Measurements from ENCODE around the gene SDCBP2.
A peak's percentile ranks its signal among the peaks of the same experiment; 100 is the strongest.
"Not testable (repeated sequence)": the region's sequence is repeated elsewhere in the genome, so short reads cannot be mapped to it uniquely, and the experiment has no call there.

Gene SDCBP2

DNA sequence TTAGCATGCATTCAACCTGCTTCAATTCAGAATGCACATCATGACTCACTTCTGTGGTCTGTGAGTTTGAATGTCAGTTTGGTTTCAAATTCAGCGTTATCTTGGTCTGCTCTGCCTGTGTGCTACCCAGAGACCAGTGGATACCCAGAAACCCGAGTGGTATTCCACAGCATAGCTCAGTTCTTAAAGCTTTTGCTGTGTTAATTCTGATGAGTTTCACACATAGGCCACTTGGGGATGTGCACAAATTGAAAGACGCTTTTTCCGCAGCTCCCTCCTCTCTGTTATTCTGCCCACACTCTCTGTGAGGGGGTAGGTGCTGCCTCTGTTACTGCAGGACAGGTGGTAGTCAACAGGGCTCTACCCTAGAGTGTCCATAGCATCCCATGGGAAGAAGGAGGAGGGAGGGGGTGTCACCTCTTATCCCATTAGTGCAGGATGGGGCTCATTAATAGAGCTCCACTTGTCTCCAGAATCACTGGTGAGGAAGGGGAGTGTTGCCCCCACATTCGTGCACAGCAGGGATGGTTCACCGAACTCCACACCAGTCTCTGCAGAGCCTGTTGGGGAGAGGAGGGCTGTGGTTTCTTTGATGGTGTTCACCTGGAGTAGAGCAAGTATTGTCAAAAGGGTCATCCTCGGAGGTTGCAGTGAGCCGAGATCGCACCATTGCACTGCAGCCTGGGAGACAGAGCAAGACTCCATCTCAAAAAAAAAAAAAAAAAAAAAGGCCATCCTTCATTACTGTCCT is 29.2 kb upstream of the SDCBP2 start:
- peak; percentile 38 for DNase-seq

DNA sequence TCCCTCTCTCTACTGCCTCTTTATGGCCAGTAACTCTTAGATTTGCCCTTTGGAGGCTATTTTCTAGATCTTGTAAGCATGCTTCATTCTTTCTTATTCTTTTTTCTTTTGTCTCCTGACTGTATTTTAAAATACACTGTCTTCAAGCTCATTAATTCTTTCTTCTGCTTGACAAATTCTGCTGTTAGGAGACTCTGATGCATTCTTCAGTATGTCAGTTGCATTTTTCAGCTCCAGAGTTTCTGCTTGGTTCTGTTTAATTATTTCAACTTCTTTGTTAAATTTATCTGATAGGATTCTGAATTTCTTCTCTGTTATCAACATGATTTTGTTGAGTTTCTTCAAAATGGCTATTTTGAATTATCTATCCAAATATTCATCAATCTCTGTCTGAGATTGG is 25.0 kb upstream of the SDCBP2 start:
- no peak for DNase-seq

DNA sequence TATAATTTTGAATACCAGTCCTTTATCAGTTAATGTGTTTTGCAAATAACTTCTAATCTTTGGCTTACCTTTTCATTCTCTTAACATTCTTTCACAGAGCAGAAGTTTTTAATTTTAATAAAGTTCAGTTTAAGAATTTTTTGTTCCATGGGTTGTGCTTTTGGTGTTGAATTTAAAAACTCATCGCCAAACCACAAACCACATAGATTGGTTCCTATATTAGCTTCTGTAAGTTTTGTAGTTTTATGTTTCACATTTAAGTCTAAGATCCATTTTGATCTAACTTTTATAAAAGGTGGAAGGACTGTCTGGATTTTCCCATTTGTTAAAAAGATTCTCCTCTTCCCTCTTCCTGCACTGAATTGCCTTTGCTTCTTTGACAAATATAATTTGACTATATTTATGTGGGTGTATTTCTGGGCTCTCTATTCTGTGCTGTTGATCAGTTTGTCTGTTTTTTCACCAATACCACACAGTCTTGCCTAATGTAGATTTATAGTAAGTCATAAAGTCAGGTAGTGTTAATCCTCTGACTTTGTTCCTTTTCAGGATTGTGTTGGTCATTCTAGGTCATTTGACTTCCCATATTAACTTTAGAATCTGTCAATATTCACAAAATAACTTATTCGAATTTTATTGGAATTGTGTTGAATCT is 17.5 kb upstream of the SDCBP2 start:
- no peak for DNase-seq

DNA sequence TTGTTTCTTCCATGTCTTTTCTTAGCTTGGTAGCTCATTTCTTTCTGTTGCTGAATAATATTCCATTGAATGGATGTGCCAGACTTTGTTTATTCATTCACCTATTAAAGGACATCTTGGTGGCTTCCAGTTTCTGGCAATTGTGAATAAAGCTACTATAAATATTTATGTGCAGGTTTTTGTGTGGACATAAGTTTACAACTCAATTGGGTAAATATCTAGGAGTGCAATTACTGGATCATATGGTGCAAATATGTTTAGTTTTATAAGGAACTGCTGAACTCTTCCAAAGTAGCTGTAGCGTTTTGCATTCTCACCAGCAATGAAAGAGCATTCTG is 16.8 kb upstream of the SDCBP2 start:
- no peak for DNase-seq

DNA sequence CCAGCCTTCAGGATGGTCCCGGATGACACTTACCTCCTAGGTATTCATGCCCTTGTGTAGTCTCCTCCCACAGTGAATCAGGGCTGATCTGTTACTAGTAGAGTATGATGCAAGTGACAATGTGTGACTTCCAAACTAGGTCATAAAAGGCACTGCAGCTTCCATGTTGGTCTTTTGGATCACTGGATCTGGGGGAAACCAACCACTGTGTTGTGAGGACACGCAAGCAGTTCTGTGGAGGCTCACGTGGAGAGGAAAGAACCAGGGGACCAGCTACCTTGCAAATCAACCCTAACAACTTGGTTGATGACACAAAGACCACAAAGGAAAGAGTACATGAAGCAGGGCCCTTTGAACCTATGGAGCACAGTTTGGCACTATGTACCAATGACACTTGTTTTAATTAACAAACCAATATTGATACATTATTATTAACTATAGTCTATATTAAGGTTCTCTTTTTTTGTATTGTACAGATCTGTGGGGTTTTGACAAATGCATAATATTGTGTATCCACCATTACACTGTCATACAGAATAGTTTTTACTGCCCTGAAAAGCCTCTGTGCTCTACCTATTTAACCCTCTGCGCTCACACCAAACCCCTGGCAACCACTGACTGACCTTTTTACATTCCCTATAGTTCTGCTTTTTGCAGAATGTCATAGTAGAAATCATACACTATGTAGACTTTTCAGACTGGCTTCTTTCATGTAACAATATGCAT is 16.3 kb upstream of the SDCBP2 start:
- no peak for DNase-seq

DNA sequence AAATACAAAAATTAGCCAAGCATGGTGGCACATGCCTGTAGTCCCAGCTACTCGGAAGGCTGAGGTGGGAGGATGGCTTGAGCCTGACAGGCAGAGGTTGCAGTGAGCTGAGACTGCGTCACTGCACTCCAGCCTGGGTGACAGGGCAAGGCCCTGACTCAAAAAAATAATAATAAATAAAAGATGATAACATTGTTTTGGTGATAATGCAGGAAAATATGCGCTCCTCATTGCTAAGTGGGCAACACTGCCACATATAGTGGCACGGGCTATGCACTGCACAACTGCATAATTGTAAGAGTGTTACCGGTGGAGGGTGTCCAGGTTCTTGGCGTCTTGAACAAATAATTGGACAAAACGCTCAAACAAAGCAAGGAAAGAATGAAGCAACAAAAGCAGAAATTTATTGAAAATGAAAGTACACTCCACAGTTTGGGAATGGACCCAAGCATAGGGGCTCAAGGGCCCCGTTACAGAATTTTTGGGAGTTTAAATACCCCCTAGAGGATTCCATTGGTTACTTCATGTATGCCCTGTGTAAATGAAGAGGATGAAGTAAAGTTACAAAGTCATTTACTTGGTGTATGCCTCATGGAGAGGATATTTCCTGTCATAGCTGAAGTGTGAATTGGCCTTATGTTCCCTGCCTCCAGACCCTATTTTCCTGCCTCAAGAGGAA is 14.6 kb upstream of the SDCBP2 start:
- not testable (repeated sequence) for DNase-seq

DNA sequence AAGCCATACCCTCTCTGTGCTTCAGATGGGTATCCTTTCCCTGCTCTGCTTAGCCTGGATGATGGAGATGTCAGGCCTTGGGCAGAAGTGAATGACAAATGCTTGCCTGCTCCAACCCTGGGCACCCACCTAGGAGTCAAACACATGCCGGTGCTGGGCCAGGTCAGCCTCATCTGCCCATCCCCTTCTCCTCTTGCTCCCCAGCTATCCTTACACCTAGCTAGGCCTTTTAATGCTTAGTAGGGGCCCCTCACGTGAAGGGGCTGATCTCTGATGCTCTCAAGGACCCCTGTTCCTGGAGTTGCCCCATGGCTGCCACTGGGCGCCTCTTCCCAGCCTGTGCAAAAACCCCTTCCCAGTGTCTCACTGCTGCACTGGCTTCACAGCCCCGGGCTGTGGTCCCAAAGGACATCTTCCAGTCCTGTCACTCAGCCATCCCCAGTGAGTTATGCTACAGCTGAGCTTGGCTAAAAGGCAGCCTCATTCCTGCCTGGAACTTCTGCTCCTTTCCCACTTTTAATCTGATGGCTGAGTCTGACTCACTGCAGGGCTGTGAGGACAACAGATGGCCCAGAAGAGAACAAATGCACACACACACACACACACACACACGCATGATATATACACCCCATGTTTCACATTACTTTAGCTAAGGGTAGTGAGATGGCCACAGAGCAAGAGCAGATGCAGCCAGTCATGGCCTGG is 12.8 kb upstream of the SDCBP2 start:
- DNase-seq: no peak

DNA sequence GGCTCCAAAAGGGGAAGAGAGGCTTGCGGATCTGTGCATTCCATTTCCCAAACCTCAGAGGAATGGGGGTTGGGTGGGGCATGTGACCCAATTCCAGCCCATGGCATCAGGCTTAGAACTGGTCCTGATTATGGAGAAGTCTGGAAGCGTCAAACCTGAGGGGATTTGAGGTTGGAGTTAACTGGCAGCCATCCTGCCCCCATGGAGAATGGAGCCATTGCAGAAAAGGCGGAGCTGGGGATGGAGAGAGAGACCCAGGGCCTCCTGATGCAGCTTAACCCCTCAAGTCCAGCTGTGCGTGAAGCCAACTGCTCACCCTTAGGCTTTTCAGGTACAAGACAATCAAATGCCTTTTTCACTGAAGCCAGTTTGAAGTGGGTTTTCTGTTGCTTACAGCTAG is 9.9 kb upstream of the SDCBP2 start:
- no peak for DNase-seq

DNA sequence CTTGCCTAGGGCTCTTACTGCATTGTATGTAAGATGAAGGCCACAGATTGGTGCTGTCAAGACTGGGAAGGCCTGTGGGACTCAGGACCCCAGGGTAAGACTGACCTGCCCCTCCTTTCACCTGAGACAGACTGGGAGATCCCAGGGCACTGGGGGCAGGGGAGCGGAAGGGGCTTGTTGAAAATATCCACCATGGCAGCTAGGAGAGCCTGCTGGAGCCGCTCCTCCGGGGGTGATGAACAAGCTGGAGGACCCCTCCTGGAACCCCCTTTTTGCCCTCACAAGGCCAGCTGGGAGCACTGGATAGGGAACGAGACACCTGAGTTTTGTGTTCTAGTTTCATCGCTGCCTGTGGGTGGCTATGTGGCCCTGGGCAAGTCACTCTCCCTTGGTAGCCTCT is 9.2 kb upstream of the SDCBP2 start:
- DNase-seq: no peak

DNA sequence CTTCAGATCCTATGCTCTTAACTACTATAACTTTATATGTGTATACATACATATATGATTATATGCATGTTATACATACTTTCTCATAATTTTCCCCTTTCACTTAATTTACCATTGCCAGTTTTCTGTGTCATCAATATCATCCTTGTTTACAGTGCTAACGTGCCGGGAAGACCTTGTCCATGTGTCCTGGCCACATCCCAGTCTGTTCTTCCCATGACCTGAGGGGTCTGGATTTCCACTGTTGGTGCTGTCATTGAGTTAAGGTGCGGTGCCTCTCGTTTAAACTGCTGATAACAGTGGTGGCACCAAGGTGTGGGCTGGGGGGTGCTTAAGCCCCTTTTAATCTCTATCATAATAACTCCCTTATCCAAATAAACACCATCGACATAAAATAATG is 8.5 kb upstream of the SDCBP2 start:
- DNase-seq: no peak

DNA sequence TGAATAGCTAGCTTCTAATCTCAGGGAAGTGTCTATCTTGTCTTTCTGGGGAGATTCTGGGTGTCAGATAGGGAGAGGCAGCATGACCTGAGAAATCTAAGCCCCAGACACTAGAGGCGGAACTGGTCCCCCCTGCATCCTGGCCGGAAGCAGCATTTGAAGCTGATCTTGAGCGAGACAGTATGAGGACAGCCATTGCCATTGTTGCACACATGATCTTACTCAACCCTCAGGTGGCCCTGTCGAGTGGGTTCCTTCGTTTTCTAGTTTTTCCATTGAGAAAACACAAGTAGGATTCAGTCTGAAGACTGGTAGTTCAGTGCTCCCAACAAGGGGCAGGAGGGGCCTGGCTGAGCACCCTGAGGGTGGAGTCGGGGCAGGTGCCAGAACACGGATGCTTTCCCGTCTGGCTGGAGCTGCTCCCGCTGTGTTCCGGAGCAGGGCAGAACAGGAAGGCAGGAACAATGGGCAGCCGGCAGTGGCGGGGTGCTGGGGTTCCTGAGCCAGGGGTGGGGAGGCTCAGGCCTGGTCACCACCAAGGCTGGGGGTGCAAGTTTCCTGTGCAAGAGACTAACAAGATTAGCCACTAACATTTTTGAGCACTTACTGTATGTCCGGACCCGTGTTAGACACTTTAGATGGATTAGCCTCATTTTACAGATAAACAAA is 7.9 kb upstream of the SDCBP2 start:
- DNase-seq: no peak

DNA sequence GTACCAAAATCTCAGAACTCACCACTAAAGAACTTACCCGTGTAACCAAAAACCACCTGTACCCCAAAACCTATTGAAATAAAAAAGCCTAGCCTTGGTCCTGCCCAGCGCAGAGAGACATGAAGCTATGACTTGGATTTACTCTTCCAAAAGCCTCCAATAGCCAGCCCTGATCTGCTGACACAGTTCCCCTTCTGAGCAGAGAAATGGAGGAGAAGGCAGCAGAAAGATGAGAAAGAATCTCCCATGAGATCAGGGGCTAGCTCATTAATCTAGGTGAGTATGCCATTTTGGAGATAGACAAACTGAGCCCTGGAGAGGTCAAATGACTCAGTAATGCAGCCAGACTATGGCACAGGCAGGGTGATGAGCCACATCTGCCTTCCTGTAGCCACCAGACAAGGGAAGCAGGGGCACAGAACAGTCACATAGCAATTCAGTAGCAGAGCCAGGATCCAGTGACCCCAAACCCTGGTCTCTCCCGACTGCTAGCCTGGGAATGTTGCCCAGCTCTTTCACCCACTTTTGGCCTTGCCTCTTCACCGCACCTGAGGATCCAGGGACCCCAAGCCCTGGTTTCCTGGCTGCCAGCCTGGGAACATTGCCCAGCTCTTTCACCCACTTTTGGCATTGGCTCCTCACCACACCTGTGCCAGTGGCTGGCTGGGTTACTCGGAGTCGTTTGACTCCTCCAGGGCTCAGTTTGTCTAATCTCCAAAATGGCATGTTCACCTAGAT is 7.2 kb upstream of the SDCBP2 start:
- DNase-seq: no peak

DNA sequence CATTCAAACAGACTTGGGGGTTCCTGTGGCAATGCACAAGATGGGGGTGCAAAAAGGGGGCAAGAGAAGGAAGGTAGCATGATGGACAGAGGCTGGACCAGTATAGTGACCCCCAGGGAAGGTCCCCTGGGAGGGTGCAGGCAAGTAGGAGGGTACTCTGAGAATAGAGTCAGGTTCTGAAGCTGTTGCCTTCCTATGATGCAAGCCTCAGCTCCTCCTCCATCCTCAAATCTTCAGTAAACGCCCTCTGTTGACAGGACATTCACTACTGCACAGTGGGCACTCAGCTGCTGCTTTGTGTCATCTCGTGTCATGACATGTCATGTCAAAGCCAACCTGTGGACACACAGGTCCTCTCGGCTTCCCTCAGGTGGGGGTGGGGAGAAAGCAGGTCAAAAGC is 5.8 kb upstream of the SDCBP2 start:
- DNase-seq: no peak

DNA sequence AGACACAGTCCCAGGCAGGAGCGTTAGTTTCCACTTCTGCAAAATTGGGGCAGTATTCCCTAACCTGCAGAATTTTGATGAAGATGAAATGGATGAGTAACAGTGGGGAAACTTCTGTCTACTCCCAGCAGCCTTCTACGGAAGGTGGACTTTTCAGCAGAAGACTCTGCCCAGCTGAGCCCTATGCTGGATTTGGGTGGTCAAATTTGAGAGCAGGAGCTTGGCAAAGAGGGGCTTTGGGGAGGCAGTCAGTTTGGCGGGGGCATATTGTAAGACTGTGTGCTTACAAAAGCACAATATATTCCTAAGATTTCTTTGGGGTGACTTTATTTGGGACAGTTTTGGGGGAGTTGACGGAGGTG is 5.4 kb upstream of the SDCBP2 start:
- no peak for DNase-seq

DNA sequence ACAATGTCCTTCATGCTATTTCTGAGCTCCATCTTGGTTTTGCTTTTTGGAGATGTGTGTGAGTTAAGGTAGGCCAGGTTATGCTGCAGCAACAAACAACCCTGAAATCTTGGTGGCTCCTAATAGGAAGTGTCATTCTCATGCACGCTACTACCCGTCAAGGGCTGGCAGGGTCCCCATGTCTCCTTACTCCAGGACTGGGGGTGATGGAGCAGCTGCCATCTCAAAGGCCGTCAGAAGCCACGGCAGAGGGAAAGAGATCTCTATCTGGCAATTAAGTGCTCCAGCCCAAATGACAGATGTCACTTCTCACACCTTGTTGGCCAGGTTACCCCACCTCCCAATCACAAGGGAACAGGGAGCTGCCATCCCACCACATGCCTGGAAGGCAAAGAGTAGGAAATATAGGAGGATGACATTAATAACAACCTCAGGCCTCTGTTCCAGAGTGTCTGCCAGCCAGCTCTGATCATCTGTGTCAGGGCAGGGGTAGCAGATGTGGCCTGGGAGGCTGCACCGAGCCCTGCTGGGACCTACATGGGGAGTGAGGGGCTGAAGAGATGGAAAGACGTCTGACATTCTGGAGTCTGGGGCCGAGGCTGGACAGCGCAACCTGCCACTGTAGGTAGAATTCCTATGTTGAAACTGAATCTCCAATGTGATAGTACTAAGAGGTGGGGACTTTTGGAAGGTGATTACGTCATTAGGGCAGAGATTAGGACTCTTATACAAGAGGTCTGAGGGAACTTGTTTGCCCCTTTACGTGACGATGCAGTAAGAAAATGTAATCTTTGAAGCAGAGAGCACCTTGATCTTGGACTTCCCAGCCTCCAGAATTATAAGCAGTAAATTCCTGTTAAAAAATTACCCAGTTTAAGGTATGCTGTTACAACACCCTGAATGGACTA is 4.8 kb upstream of the SDCBP2 start:
- no peak for DNase-seq

DNA sequence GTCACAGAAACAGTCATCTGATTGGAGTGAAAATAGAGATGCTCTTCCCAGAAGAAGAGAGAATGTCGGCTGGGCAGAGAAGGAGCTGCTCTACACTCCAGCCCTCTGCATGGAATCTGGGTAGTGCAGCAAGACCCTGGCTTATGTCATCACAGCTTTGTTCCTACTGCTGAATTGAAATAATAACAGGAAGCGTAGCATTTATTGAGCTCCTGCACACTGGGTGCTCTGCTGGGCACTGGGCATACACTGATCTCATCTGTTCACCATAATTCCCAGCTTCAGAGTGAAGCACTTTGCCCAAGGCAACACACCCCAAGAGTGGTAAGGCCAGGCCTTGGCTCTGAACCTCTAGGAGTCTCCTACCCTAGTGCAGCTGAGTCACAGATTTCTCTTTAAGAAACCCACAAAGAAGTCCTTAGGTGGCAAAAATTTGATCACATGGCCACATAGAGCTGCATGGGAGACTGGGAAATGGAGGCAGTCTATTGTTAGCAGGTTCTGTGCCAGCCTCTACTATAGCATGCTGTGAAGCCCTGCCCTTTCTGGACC is 3.9 kb upstream of the SDCBP2 start:
- DNase-seq: no peak

DNA sequence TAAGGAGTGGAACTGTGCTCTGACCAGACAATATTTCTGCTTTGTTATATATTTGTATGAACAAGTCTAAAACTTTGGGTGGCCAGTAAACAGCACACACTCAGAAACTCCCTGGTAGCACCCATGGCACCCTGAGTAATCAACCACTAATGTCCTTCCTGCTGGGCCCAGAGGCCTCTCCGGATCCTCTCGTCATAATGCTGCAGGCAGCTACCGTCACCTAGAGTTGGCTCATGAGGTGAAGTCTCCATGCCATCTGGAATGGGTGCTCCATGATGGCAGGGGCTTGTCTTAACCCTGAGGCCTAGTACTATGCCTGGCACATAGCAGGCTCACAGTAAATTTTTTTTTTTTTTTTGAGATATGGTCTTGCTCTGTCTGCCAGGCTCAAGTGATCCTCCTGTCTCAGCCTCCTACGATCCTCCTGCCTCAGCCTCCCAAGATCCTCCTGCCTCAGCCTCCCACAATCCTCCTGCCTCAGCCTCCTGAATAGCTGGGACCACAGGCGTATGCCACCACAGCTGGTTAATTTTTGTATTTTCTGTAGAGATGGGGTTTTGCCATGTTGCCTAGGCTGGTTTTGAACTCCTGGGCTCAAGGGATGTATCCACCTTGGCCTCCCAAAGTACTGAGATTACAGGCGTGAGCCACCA is 3.0 kb upstream of the SDCBP2 start:
- DNase-seq: no peak

DNA sequence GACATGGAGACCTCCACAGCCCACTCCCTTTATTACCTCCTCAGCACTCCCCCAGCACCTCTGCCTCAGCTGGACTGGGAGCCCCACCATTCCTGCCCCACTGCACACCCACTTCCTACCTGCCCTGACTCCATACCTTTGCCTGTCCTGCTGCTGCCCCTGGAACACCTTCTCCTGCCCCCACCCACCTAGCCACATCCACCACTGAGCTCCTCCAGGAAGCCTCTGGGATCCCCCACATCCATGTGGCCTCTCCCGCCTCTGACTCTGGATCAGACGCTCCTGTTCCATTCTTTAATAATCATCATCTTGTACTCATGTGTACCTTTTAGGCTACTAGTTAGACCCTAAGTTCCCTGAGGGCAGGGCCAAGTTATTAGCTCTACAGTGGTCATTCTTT is 2.2 kb upstream of the SDCBP2 start:
- no peak for DNase-seq

DNA sequence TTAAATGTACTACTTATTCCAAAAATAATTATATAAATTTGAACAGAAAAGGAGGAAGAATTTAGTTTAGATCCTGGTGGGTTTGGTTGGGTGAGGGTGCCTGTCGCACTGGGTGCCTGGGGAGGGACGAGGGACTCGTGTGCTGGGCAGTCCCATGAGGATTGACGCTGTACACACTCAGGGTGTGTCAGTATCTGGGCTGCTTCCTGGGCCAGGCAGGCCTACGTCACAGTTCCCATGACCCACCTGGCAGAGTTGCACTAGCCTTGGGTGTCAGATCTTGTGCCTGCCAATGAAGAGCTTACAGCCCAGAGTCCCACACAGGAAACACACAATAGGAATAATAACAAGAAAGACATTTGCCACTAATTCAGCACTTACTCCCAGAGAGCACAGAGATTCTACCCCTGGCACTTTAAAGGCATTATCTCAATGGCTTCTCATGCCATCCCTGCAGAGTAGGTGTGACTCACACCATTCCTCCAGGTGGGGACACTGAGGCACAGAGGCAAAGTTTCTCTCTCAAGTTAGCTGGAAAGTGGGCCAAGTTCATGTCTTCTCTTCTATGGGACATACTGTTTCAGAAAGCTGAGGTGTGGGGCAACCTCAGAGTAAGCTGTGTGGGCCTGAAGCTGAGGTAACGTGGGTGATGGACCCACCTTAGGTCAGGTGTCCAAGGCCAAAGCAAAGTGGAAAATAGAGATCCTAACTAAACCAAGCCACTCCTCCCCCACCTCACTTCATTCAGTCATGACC is 1.3 kb upstream of the SDCBP2 start:
- DNase-seq: no peak
